Adipose tissue (tissue), 3 donors: Measurements from ENCODE around the gene MYRFL. TPM values are rescaled to one million over a fixed set of nuclear protein-coding genes. Genes with fewer than 3 reads are reported as not detected.
"Not testable (repeated sequence)": the region's sequence is repeated elsewhere in the genome, so short reads cannot be mapped to it uniquely, and the experiment has no call there.

ENCODE experiments used
- H3K27ac ChIP-seq: one replicate; pipeline ENCODE4 v1.5.1; 2013; ENCODE audit warnings: low read depth, low read length
- WGBS, 3 donors: extraction: QIAGEN DNeasy Blood & Tissue Kit; methylation state at CpG; one replicate each; pipeline ENCODE4 v1.1.7; 2013; 5-methylcytosine and 5-hydroxymethylcytosine counted together
- polyA plus RNA-seq, 3 donors: library from polyadenylated mRNA; stranded (reverse); fragments of 200-250 nt; gene quantifications; one replicate each; pipeline ENCODE4 v1.2.3, GENCODE V29; 2013
- donor health status: healthy with polysubstance abuse.
- donor health status: Bipolar disorder and iron deficiency.
- donor health status: healthy.

The MYRFL gene
- under 1 TPM in 1 of 3 donors, not detected in 2; 0.08 TPM for polyA plus RNA-seq

DNA sequence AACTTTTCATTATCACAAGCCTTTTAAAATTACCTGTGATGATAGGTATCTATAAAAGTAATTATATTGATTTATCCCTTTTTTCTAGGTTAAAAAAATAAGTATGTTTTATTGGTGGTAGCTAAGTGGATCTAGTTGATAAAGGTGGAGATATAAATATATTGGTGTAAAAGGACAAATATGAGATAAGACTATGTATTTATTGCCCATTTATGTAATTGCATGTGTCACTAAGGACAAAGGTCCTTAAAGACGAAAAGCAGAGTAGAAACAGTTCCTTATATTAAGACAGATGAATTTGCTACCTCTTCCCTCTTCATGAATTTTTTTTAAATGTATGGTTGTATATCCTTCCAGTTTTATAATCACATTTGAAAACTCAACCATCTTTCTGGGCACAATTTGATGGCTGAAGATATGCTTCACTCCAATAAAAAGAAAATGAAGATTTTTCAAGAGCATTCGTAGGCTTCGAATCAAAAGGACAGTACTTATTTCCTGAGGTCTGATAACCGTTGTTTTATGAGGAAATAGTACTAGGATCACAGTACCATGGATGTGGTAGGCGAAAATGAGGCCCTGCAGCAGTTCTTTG, at the start of gene MYRFL:
Gene MYRFL, plus strand, starts transcription at position 262 of the 595 bp plus-strand sequence. Its CDS starts 291 bp downstream, at position 553.
- no peak within 1 kb of the TSS for H3K27ac ChIP-seq
- WGBS, 3 donors = 76 to 87% (median 79%) methylated on average over 5 of the region's 5 CpGs

DNA sequence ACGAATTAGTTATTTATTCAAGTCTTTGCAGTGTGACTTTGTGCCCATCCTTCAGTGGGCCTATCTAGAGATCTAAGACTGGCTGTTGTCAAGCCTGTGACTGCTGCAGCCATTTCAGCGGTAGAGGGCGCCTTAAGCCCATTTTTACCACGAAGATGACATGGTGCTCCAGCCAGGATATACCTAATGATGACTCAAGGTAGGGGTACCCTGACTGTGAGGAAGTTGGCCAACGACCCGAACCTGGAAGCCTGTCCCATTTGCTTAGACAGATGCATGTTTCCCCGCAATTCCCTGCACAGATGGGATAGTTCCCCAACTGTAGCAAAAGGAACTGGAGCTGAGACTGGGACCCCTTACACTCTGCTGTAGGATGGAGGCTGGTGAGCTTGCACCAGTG, 45.1 kb upstream of the MYRFL start:
- WGBS, 3 donors = 64 to 72% (median 70%) methylated on average over 7 of the region's 7 CpGs
- no peak overlapping the region for H3K27ac ChIP-seq

DNA sequence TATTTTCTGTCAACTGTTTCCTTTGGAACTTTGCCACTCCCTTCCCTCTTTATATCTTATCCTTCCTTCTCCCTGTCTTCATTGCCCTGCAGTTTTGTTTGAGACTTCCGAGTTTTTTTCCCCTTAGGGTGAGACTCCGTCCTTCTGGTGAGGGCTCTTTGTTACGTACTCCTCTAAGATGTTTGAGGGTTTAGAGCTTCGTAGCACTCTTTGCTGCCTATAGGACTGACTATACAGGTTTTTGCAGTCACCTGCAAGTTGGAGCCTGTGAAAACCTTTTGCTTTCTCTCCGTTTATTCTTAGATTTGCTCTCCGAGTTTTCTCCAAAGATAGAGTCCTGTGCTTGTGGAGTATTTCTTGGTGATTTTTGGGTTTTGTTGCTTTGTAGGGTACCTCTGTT, 41.7 kb upstream of the MYRFL start:
- 83 to 89% (median 87%) methylated on average over 6 of the region's 6 CpGs for WGBS, 3 donors
- H3K27ac ChIP-seq = no peak overlapping the region

DNA sequence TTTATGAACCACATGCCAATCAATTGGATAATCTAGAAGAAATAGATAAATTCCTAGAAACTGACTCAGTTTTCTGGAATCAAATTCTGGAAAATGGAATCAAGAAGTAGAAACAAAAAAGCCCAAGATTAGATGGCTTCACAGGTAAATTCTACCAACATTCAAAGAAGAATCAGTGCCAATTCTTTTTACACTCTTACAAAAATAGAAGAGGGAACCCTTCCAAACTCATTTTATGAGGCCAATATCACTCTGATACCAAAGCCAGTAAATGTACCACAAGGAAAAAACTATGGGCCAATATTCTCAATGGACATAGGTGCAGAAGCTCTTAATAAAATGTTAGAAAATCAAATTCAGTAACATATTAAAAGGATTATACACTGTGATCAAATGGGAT, 35.7 kb upstream of the MYRFL start:
- no peak overlapping the region for H3K27ac ChIP-seq

DNA sequence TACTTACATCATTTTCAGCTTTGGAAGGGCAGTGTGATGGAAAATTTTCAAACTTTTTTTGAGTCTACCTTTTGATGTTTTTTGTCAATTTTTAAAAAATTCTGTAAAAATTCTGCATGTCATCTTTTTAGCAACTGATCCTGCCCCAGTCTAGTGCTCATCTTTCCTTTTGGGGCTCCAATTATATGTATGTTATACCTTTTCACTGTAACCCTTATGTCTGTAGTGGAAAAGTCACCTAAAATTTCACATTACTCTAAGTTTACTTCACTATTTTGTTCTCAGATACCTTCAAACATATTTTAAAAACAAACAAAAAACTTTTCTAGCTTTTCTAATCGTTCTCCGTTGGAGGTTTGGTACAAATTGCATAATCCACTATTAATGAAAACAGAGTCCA, 32.5 kb upstream of the MYRFL start:
- 89 to 95% (median 94%) methylated on average over 2 of the region's 2 CpGs for WGBS, 3 donors
- no peak overlapping the region for H3K27ac ChIP-seq

DNA sequence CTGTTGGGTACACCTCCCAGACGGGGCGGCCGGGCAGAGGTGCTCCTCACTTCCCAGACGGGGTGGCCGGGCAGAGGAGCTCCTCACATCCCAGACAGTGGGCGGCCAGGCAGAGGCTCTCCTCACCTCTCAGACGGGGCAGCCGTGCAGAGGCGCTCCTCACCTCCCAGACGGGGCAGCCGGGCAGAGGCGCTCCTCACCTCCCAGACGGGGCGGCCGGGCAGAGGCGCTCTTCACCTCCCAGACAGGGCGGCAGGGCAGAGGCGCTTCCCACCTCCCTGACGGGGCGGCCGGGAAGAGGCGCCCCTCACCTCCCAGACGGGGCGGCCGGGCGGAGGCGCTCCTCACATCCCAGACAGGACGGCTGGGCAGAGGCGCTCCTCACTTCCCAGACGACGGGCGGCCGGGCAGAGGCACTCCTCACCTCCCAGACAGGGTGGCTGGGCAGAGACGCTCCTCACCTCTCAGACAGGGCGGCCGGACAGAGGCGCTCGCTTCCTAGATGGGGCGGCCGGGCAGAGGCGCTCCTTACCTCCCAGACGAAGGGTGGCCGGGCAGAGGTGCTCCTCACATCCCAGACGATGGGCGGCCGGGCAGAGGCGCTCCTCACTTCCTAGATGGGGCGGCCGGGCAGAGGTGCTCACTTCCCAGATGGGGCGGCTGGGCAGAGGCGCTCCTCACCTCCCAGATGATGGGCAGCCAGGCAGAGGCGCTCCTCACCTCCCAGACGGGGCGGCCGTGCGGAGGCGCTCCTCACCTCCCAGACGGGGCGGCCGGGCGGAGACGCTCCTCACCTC, 17.7 kb upstream of the MYRFL start:
- WGBS, 3 donors = 96 to 97% (median 97%) methylated on average over 60 to 62 of the region's 62 CpGs
- not testable (repeated sequence) for H3K27ac ChIP-seq

DNA sequence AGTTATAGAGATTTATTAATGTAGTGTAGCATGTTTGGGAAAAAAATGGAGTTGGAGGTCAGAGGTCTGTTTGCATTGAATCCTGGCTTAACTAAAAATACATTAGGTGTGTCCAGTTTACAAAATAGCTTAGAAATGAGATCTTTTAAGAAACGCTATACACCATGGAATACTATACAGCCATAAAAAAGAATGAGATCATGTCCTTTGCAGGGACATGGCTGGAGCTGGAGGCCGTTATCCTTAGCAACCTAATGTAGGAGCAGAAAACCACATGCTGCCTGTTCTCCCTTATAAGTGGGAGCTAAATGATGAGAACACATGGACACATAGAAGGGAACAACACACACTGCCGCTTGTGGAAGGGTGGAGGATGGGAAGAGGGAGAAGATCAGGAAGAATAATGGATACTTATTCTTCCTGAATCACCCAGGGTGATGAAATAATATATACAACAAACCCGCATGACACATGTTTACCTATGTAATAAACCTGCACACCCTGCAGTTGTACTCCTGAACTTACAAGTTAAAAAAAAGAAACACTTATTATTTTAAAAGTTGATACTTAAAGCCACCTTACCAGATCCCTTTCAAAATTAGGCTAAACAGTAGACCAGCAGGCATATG, 14.0 kb upstream of the MYRFL start:
- 70 to 93% (median 71%) methylated on average over 4 of the region's 4 CpGs for WGBS, 3 donors
- no peak overlapping the region for H3K27ac ChIP-seq

DNA sequence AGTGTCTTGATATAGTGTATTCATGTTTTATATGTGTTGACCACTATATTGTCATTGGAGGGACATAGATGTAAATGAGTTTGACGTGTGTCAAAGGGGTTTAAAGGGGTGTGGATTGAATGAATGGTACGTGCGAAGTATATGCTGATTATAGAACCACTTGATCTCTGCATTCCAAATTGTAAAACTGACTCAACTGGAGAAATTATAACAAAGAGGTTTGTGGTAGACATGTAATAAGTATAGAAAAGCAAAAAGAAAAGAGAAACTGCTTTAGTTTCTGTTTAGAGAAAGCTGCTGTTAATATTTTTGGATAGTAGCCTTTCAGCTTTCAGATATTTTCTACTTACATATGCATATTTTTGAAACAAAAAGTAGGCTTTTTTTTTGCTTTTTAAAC, 8.9 kb upstream of the MYRFL start:
- H3K27ac ChIP-seq = no peak overlapping the region
- 95 to 97% (median 97%) methylated on average over 3 of the region's 3 CpGs for WGBS, 3 donors

DNA sequence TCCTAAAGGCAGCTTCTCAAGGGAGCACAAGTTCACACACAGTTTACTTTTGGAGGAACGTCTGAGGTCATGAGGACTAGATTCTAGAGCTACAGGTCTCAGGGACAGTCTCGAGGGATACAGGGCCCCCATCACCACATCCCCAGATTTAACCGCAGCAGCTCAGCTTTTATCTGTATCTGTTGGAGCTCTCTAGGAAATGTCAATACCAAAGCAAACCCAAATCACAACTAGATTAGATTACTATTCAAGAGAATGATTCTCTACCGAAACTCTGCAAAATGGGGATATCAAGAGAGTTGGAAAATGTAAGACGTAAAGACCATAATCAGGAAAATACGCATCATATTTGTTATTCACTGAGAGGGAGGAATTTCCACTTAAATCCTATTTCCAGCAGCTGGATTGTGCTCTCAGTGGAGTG, 4.0 kb upstream of the MYRFL start:
- no peak overlapping the region for H3K27ac ChIP-seq
- 37 to 70% (median 61%) methylated on average over 6 of the region's 6 CpGs for WGBS, 3 donors

DNA sequence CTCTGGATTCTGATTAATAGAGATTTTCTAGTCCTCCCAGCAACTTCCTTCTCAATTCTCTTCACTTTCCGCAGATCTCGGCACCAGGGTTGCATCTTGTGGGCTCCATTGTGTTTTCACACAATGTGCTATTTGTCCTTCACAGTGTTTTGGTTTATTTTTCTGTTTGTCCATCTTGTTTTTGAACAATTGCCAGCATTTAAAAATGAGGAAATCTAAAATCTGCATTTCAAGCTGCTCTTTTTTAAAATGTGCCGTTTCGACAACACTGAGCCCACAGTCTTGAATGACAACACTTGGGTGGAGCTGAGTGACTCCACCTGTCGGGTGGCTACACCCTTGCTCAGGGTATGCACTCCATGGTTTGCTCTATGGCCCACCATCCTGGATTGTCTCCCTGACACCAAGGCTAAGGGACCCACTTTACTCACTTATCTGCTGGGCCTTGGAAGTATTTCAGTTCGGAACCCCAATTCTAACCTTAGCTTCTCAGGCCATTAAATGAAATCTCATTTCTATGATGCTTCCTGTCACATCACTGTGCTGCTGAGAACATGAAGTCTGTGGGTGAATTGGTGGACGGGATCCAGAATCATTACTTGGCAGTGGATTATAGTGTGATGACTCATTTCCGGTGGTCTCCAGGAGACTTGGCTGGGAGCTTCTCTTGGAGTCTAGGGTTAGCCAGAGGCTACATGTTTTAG, 3.4 kb upstream of the MYRFL start:
- 26 to 35% (median 33%) methylated on average over 8 of the region's 8 CpGs for WGBS, 3 donors
- no peak overlapping the region for H3K27ac ChIP-seq

DNA sequence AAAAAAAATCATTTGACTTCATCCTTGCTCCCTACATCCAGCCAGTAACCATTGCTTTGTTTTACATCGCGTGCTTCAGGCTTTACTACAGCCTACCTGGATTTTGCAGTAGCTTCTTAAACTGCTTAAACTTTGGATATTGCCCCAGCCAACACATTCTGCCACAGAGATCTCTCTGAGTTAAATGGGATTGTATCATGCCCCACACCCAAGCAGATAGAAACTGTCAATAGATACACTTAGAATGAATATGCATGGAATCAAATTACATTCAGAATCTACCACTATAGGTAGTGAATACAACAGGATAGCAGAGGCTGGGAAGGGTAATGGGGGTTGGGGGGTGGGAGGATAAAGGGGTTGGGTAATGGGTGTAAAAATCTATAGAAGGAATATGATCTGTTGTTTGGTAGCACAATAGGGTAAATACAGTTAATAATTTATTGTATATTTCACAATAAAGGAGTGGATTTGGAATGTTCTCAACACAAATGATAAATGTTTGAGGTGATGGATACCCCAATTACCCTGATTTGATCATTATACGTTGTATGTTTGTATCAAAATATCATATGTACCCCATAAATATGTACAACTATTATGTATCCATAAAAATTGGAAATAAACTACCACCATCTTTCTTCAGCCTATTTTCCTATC, 2.7 kb upstream of the MYRFL start:
- H3K27ac ChIP-seq = no peak overlapping the region
- WGBS, 3 donors = 63 to 71% (median 63%) methylated on average over 3 of the region's 3 CpGs

DNA sequence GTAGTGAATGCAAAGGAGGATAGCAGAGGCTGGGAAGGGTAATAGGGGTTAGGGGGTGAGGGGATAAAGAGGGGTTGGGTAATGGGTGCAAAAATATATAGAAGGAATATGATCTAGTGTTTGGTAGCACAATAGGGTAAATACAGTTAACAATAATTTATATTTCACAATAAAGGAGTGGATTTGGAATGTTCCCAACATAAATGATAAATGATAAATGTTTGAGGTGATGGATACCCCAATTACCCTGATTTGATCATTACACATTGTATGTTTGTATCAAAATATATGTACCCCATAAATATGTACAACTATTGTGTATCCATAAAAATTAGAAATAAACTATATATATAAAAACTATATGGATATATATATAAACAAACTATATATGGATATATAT, 999 bp upstream of the MYRFL start:
- H3K27ac ChIP-seq = no peak overlapping the region

DNA sequence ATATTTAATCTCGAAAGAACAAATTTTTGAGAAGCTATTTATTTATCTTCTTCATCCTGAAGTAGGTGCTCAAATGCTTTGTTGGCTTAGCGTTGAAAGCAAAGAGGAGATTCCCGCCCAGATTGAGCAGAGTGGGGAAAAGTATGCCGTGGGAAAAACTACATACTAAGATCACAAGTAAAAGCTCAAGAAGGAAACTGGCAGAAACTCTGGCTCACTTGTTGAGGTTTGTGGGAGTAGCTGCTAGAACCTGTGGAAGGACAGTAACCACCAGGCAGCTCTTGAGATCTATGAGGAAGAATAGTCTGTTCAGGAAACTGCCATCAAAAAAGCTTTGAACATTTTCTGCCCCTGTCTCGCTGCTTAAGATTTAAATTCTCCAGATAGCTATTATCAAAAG, 3.9 kb downstream of the MYRFL start:
- WGBS, 3 donors = 57 to 73% (median 69%) methylated on average over 5 of the region's 5 CpGs
- H3K27ac ChIP-seq = no peak overlapping the region

DNA sequence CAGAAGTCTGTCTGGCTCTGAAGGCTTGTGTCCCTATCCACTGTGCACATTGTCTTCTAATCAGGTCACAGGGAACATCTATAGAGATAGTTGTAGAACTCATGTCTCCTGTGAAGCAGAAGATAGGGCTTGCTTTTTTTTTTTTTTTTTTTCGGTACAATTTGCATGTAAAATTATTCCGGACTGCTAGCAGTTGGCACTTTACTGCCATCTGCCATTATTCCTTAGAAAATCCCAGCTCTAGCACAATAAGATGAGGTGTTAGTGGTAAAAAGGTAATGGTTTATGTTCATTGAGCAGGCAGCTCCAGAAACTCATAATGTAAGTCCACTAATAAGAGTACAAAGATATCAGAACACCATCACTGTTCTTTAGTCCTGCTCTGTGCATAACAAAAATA, 8.7 kb downstream of the MYRFL start:
- 75 to 94% (median 91%) methylated on average over 2 of the region's 2 CpGs for whole genome bisulfite sequencing, 3 donors
- H3K27ac ChIP-seq = no peak overlapping the region

DNA sequence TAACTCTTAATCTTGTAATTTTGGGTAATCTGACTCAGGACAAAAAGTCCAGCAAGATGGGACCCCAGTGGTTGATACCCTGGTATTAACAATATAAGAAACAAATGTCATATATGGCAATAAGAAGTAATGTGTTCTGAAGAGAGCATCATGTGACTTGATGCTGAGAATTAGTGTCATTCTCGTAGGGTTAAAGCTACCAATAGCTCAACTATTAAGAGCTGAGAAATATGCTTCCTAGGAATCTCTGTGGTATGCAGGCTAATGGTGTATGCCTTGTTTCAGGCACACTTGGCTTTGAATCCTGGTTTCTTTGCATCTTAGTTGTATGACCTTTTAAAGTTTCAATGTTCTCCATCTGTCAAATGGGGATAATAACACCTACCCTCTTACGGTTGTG, 9.1 kb downstream of the MYRFL start:
- WGBS, 3 donors = 56 to 86% (median 77%) methylated on average over 2 of the region's 2 CpGs
- H3K27ac ChIP-seq = no peak overlapping the region

DNA sequence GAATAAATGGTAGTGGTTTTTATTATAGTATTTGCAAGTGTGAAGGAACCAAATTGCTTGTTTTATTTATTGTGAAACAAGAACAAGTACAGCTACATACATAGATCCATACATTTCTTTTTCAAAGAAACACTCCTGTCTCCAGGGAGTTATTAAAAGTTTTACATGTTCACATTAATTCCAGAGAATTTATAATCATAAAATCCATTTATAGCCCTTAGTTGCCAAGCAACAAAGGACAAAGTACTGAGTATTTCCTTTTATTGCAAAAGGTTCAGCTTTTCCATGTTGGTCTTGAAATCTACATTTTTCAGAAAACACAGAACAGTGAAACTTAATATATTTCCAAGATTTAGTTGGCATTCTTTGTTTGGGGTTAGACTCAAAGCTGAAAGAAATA, 9.5 kb downstream of the MYRFL start:
- no peak overlapping the region for H3K27ac ChIP-seq

DNA sequence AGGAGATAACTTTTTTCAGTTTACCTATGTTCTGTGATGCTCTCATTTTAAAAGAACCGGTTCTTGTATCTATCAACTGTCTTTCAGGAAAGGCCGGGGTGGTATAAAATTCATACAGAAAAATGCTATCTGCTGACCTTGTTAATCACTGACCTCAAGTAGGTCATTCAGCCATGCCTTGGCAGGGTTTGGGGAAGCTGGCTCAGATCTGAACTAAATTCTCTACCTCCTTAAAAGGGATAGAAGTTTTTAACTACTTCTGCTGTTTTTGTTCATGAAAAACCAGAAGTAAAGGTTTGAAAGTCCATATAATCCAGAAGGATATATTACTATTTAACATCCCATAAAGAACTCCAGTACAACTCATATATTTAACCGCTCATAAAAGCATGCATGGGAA, 10.1 kb downstream of the MYRFL start:
- H3K27ac ChIP-seq = no peak overlapping the region
- WGBS, 3 donors = 51 to 73% (median 65%) methylated on average over 3 of the region's 3 CpGs

DNA sequence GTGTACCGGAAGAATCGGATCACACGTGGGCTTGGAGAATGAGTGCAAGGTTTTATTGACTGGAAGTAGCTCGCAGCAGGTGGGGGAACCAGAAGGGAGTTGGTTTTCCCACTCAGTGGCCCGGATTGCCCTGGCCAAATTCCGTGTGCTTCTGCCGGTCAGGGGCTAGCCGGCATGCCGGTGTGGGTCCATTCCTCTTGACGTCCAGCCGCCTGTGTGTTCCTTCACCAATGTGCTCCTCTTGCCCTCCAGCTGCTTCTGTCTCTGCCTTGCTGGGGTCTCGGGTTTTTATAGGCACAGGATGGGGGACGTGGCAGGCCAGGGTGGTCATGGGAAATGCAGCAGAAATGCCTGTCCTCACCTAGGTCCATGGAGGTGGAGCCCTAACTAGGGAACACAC, 11.0 kb downstream of the MYRFL start:
- no peak overlapping the region for H3K27ac ChIP-seq
- WGBS, 3 donors = 92 to 96% (median 95%) methylated on average over 13 of the region's 13 CpGs

DNA sequence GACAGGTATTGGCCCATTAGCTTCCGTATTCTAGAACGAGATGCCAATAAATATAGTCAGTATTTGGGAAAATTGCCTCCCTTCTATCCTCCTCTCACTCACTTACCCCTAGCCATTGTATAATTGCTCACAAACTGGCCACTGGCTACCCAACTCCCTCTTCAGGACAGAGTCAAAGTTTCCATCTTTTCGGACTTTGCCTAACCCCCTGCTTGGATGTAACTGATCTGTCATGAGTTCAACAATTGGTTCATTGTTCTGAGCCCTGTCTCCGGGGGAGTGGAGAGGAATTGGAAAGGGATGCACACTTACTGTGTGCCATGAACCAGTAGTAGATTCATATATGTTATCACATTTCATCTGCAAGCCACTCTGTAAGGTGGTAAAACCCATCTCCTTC, 12.2 kb downstream of the MYRFL start:
- 81 to 90% (median 90%) methylated on average over 4 of the region's 4 CpGs for WGBS, 3 donors

More for the DNA sequence above, 12.2 kb downstream of the MYRFL start:
- H3K27ac ChIP-seq = no peak overlapping the region
